NT2/D1 (cell line): ENCODE data around the gene CFTR.

Source experiments
- SUZ12 ChIP-seq: IDR thresholded peaks from 2 replicates; pipeline ENCODE4 v1.6.1; 2011; ENCODE audit not compliant: insufficient read length, insufficient read depth; ENCODE audit errors: extremely low read depth
- YY1 ChIP-seq: IDR thresholded peaks from 2 replicates; pipeline ENCODE4 v1.6.1; 2011; ENCODE audit not compliant: insufficient read length, insufficient read depth
- ZNF274 ChIP-seq: IDR thresholded peaks from 2 replicates; pipeline ENCODE4 v1.6.1; 2011; ENCODE audit warnings: mild to moderate bottlenecking, low read depth, low read length

- TF ChIP-seq YY1: no peak
- TF ChIP-seq SUZ12: no peak
- TF ChIP-seq ZNF274: no peak
These were observed 185.5 kb downstream of the CFTR start for GRCh38 chr7:117665368-117665767.
